WTC11 (cell line): ENCODE results near the gene NID2.

ENCODE experiments used
- CREM ChIP-seq: sonication (generic); formaldehyde crosslinking; IDR thresholded peaks from 2 replicates; pipeline ENCODE4 v1.8.1; 2022; ENCODE audit warnings: mild to moderate bottlenecking, missing genetic modification reagents, moderate library complexity
- CTCF ChIP-seq: fragments of 200-600 bp; IDR thresholded peaks from 2 replicates; pipeline ENCODE4 v1.8.0; 2022; ENCODE audit warnings: antibody characterized with exemption
- TF ChIP-seq, protein P1 (sequence below): fragments of 250-450 bp; sonication (Bioruptor Pico); IDR thresholded peaks from 2 replicates; pipeline ENCODE4 v1.8.0; 2021; ENCODE audit warnings: mild to moderate bottlenecking

DNA sequence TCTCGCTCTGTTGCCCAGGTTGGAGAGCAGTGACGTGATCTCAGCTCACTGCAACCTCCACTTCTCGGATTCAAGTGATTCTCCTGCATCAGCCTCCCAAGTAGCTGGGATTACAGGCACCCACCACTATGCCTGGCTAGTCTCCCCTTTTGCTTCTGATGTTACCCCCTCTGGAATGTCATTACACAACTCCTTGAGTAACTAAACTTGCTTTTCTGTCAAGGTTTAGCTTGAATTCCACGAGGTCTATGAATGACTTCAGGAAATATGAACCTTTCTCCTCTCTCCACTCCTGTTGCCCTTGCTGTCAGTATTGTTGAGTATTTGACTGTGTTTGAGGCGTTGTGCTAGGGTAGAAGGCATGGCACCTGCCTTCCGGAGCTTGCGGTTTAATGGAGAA lies 96.3 kb downstream of the NID2 start:
- TF ChIP-seq CTCF (no peak), CREM (CRISPR knock-in tag) (no peak)
- TF ChIP-seq, protein P1, sequence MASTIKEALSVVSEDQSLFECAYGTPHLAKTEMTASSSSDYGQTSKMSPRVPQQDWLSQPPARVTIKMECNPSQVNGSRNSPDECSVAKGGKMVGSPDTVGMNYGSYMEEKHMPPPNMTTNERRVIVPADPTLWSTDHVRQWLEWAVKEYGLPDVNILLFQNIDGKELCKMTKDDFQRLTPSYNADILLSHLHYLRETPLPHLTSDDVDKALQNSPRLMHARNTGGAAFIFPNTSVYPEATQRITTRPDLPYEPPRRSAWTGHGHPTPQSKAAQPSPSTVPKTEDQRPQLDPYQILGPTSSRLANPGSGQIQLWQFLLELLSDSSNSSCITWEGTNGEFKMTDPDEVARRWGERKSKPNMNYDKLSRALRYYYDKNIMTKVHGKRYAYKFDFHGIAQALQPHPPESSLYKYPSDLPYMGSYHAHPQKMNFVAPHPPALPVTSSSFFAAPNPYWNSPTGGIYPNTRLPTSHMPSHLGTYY (CRISPR knock-in tag) = no peak
